ENCODE data around the gene PXT1. TPM values are rescaled to one million over a fixed set of nuclear protein-coding genes. Genes with fewer than 3 reads are reported as not detected.

Gene PXT1
- polyA plus RNA-seq, 1 donor (not counting 4 experiments of a cell fraction or from before 2014, with no cell fraction given): 0.08 TPM

GRCh38 chr6:36441307-36441894 is 1.3 kb downstream of the PXT1 start:
- Histone ChIP-seq H3K27me3 (ENCODE audit: control insufficient read depth, extremely low read depth, insufficient read depth, low read length) (no peaks in the 10 kb centered on the region), H3K9me1 (ENCODE audit: control insufficient read depth, extremely low read depth, insufficient read depth, low read length) (peaks cover 3% of the 10 kb centered on the region), H3K9ac (ENCODE audit: control insufficient read depth, extremely low read depth, insufficient read depth, low read length) (peak overlapping the region; percentile 42), H4K20me1 (ENCODE audit: control insufficient read depth, extremely low read depth, insufficient read depth, low read length) (no peaks in the 10 kb centered on the region), H3K36me3 (ENCODE audit: control insufficient read depth in 2 of 2, extremely low read depth in 1 of 2, insufficient read depth in 2 of 2, low read length in 2 of 2) (no peaks in the 10 kb centered on the region), H2AFZ (ENCODE audit: control insufficient read depth, low read length) (peak overlapping the region; percentile 68), H3K4me2 (ENCODE audit: control insufficient read depth, extremely low read depth, insufficient read depth, low read depth, low read length) (peak overlapping the region; percentile 57), H3K27ac (ENCODE audit: control insufficient read depth, insufficient read depth, low read length) (peak overlapping the region; percentile 89), H3K4me1 (ENCODE audit: control insufficient read depth, extremely low read depth, insufficient read depth, low read length) (peaks cover 32% of the 10 kb centered on the region), H3K4me3 (ENCODE audit: control insufficient read depth in 2 of 3, extremely low read depth in 1 of 3, insufficient read depth in 2 of 3, low read depth in 1 of 3, low read length in 3 of 3) (peak overlapping the region in 1 of 3 experiments; percentile 16), H3K9me3 (ENCODE audit: control insufficient read depth, low read depth, low read length) (no peaks in the 10 kb centered on the region), H3K79me2 (ENCODE audit: control insufficient read depth, insufficient read depth, low read length) (peaks cover 24% of the 10 kb centered on the region)
- dilution Hi-C loops (cut with MboI; ENCODE audit: extremely low pct_ligation_motif_present, low sequenced_read_pairs): no loop called here
- peak; percentile 92 for FAIRE-seq
- TF ChIP-seq EZH2 (IDR thresholded peaks at IDR 0.05; ENCODE audit: low read length) (no peak), CTCF (optimal IDR thresholded peaks at IDR 0.05 in 1 of 3, IDR thresholded peaks at IDR 0.05 in 1 of 3, conservative IDR thresholded peaks at IDR 0.05 in 1 of 3; ENCODE audit: extremely low read depth in 1 of 3, insufficient read depth in 2 of 3, low read length in 3 of 3) (no peak)
- peak; percentile 87 for DNase-seq (ENCODE audit: low read depth, low spot score)

GRCh38 chr6:36436466-36436865 is 6.2 kb downstream of the PXT1 start:
- no peak for DNase-seq (ENCODE audit: low read depth, low spot score)
- H3K9ac ChIP-seq (ENCODE audit: control insufficient read depth, extremely low read depth, insufficient read depth, low read length): no peak overlapping the region

More at GRCh38 chr6:36436466-36436865, 6.2 kb downstream of the PXT1 start:
- Histone ChIP-seq H3K36me3 (ENCODE audit: control insufficient read depth in 2 of 2, extremely low read depth in 1 of 2, insufficient read depth in 2 of 2, low read length in 2 of 2) (no peaks in the 10 kb centered on the region), H3K27me3 (ENCODE audit: control insufficient read depth, extremely low read depth, insufficient read depth, low read length) (no peaks in the 10 kb centered on the region), H2AFZ (ENCODE audit: control insufficient read depth, low read length) (no peak overlapping the region), H3K4me1 (ENCODE audit: control insufficient read depth, extremely low read depth, insufficient read depth, low read length) (peaks cover 17% of the 10 kb centered on the region), H4K20me1 (ENCODE audit: control insufficient read depth, extremely low read depth, insufficient read depth, low read length) (no peaks in the 10 kb centered on the region), H3K9me1 (ENCODE audit: control insufficient read depth, extremely low read depth, insufficient read depth, low read length) (no peaks in the 10 kb centered on the region), H3K27ac (ENCODE audit: control insufficient read depth, insufficient read depth, low read length) (no peak overlapping the region), H3K4me3 (ENCODE audit: control insufficient read depth in 2 of 3, extremely low read depth in 1 of 3, insufficient read depth in 2 of 3, low read depth in 1 of 3, low read length in 3 of 3) (no peak overlapping the region), H3K79me2 (ENCODE audit: control insufficient read depth, insufficient read depth, low read length) (no peaks in the 10 kb centered on the region), H3K9me3 (ENCODE audit: control insufficient read depth, low read depth, low read length) (no peaks in the 10 kb centered on the region), H3K4me2 (ENCODE audit: control insufficient read depth, extremely low read depth, insufficient read depth, low read depth, low read length) (no peak overlapping the region)
- dilution Hi-C loops (cut with MboI; ENCODE audit: extremely low pct_ligation_motif_present, low sequenced_read_pairs): no loop called here
- TF ChIP-seq CTCF (optimal IDR thresholded peaks at IDR 0.05 in 1 of 3, IDR thresholded peaks at IDR 0.05 in 1 of 3, conservative IDR thresholded peaks at IDR 0.05 in 1 of 3; ENCODE audit: extremely low read depth in 1 of 3, insufficient read depth in 2 of 3, low read length in 3 of 3): no peak
- no peak for TF ChIP-seq EZH2 (IDR thresholded peaks at IDR 0.05; ENCODE audit: low read length)
- FAIRE-seq: no peak

Data from keratinocyte (primary cell).